ENCODE data around the gene STIM1. TPM values are rescaled to one million over a fixed set of nuclear protein-coding genes. Genes with fewer than 3 reads are reported as not detected.

The STIM1 gene
- total RNA-seq, 1 experiment from 2014 or later = 28.3 TPM

GRCh38 chr11:4035985-4036384, 180.5 kb downstream of the STIM1 start:
- H3K9me2 ChIP-seq (ENCODE audit: insufficient read depth) = no peaks in the 10 kb centered on the region
- ChIA-PET CTCF (no interaction called here), POLR2A (ENCODE audit: unreplicated experiment) (no interaction called here)
- no TSS peak for BruUV-seq (replicated peaks)
- H3K4me2 ChIP-seq = no peak overlapping the region
- no peaks in the 10 kb centered on the region for H4K20me1 ChIP-seq (ENCODE audit: insufficient read depth)
- intact Hi-C loops (cut with micrococcal nuclease; ENCODE audit: unreplicated experiment) = no loop called here
- H3K79me2 ChIP-seq (ENCODE audit: low read depth) = 0 out of 2 replicates have a peak, but pooled peaks cover 3% of the 10 kb centered on the region
- no peaks in the 10 kb centered on the region for H3K27me3 ChIP-seq (ENCODE audit: insufficient read depth, low read depth)
- no peak overlapping the region for H3K4me3 ChIP-seq
- no peaks in the 10 kb centered on the region for H3K4me1 ChIP-seq (replicated peaks; ENCODE audit: insufficient read depth)
- no peaks in the 10 kb centered on the region for H3K36me3 ChIP-seq (ENCODE audit: low read depth)
- TF ChIP-seq EZH2 (IDR thresholded peaks at IDR 0.05; ENCODE audit: low read depth) = no peak
- no peak for TF ChIP-seq CTCF (conservative IDR thresholded peaks at IDR 0.05)
- DNase-seq = no peak
- H3F3A ChIP-seq (ENCODE audit: insufficient read depth, low read depth) = no peaks in the 10 kb centered on the region
- no peak overlapping the region for H2AFZ ChIP-seq
- no peak overlapping the region for H3K27ac ChIP-seq
- H3K9me3 ChIP-seq (ENCODE audit: insufficient read depth, low read depth) = peaks cover 4% of the 10 kb centered on the region; the same call in 1 of the 2 replicates

GRCh38 chr11:4039011-4039410, 183.5 kb downstream of the STIM1 start:
- no peak overlapping the region for H3K4me2 ChIP-seq
- no peak overlapping the region for H3K4me3 ChIP-seq
- no TSS peak for BruUV-seq (replicated peaks)
- no peak overlapping the region for H2AFZ ChIP-seq
- no peaks in the 10 kb centered on the region for H3K4me1 ChIP-seq (replicated peaks; ENCODE audit: insufficient read depth)
- H3K9me3 ChIP-seq (ENCODE audit: insufficient read depth, low read depth) = peaks cover 4% of the 10 kb centered on the region; the same call in 1 of the 2 replicates
- no peaks in the 10 kb centered on the region for H3K36me3 ChIP-seq (ENCODE audit: low read depth)
- 0 out of 2 replicates have a peak, but pooled peaks cover 3% of the 10 kb centered on the region for H3K79me2 ChIP-seq (ENCODE audit: low read depth)
- intact Hi-C loops (cut with micrococcal nuclease; ENCODE audit: unreplicated experiment) = no loop called here
- ChIA-PET CTCF (no interaction called here), POLR2A (ENCODE audit: unreplicated experiment) (interaction anchor here (0.7 kb wide), 1 partner anchor 184 kb away, joined by 11 read pairs; no protein-coding TSS in a partner anchor)
- no peaks in the 10 kb centered on the region for H3K27me3 ChIP-seq (ENCODE audit: insufficient read depth, low read depth)
- DNase-seq = no peak
- no peak for TF ChIP-seq EZH2 (IDR thresholded peaks at IDR 0.05; ENCODE audit: low read depth)
- TF ChIP-seq CTCF (conservative IDR thresholded peaks at IDR 0.05) = no peak
- no peaks in the 10 kb centered on the region for H3F3A ChIP-seq (ENCODE audit: insufficient read depth, low read depth)
- no peaks in the 10 kb centered on the region for H4K20me1 ChIP-seq (ENCODE audit: insufficient read depth)
- H3K27ac ChIP-seq = no peak overlapping the region
- H3K9me2 ChIP-seq (ENCODE audit: insufficient read depth) = no peaks in the 10 kb centered on the region

GRCh38 chr11:4040461-4040860, 185.0 kb downstream of the STIM1 start:
- TF ChIP-seq EZH2 (IDR thresholded peaks at IDR 0.05; ENCODE audit: low read depth) = no peak
- no peak overlapping the region for H3K27ac ChIP-seq
- H3K4me3 ChIP-seq = no peak overlapping the region
- no peak overlapping the region for H2AFZ ChIP-seq
- DNase-seq = no peak
- ChIA-PET POLR2A (ENCODE audit: unreplicated experiment) (no interaction called here), CTCF (no interaction called here)
- BruUV-seq (replicated peaks) = no TSS peak
- no peaks in the 10 kb centered on the region for H3K4me1 ChIP-seq (replicated peaks; ENCODE audit: insufficient read depth)
- 0 out of 2 replicates have a peak, but pooled peaks cover 3% of the 10 kb centered on the region for H3K79me2 ChIP-seq (ENCODE audit: low read depth)
- no peaks in the 10 kb centered on the region for H3K36me3 ChIP-seq (ENCODE audit: low read depth)
- H3F3A ChIP-seq (ENCODE audit: insufficient read depth, low read depth) = no peaks in the 10 kb centered on the region
- H3K4me2 ChIP-seq = no peak overlapping the region
- no peaks in the 10 kb centered on the region for H3K27me3 ChIP-seq (ENCODE audit: insufficient read depth, low read depth)
- H3K9me3 ChIP-seq (ENCODE audit: insufficient read depth, low read depth) = peaks cover 4% of the 10 kb centered on the region; the same call in 1 of the 2 replicates
- intact Hi-C loops (cut with micrococcal nuclease; ENCODE audit: unreplicated experiment) = no loop called here
- no peaks in the 10 kb centered on the region for H3K9me2 ChIP-seq (ENCODE audit: insufficient read depth)
- H4K20me1 ChIP-seq (ENCODE audit: insufficient read depth) = no peaks in the 10 kb centered on the region
